T-helper 9 cell (primary cell): Measurements from ENCODE around the gene MAML3.

Experiments used
- DNase-seq: peaks from one replicate; pipeline ENCODE4 v3.0.0-alpha.2; 2020

MAML3 gene

DNA sequence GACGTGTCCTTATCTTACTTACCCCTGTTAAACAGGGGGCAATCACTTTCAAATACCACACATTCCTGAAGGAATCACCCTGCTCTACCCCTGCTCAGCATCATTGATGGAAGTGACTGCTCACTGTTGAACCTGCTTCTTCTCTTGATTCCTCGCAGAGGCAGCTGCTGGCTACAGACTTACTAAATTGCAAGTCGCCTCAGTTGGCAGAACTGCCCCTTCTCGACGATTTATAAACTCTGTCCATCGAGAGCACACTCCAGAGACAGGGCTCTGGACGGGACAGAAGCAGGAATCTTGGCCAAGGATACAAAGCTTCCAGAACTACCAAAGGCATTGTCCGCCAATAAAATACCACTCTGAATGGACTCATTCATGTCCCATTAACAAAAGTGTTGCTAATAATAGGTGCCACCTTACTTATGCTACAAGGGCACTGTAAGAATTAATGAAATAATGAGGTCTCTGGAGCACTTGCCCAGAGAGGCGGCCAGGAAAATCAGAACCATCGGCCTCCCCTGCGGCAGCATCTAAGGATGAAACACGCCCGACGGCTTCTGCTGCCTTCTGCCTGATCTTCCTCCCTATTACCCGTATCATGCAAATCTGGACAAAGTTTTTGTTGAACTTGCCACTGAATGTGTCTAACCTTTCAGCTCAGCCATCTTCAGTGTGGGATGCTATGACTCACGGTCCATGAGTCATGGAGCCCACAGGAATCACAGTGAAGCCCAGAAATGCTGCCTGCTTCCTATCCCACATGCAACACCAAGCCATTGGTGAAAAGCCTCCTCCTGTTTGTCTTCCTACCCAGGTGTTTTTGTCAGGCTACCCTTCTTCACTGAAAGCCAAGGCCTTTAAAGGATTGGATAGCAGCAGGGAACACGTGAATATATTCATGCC lies 164.9 kb downstream of the MAML3 start:
- no peak for DNase-seq

DNA sequence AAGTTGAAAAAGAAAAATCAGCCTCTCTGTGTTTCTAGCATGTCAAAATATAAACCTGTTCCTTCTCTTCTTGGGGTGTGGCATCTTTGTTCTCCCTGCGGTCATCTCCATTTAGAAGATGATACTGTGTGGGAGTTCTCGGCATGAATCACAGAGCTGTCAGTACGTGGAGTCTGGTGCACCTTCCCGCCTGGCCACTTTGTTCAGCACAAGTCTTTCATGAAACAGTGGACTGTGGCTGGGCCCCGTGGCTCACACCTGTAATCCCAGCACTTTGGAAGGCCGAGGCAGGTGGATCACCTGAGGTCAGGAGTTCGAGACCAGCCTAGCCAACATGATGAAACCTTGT lies 166.5 kb downstream of the MAML3 start:
- no peak for DNase-seq

DNA sequence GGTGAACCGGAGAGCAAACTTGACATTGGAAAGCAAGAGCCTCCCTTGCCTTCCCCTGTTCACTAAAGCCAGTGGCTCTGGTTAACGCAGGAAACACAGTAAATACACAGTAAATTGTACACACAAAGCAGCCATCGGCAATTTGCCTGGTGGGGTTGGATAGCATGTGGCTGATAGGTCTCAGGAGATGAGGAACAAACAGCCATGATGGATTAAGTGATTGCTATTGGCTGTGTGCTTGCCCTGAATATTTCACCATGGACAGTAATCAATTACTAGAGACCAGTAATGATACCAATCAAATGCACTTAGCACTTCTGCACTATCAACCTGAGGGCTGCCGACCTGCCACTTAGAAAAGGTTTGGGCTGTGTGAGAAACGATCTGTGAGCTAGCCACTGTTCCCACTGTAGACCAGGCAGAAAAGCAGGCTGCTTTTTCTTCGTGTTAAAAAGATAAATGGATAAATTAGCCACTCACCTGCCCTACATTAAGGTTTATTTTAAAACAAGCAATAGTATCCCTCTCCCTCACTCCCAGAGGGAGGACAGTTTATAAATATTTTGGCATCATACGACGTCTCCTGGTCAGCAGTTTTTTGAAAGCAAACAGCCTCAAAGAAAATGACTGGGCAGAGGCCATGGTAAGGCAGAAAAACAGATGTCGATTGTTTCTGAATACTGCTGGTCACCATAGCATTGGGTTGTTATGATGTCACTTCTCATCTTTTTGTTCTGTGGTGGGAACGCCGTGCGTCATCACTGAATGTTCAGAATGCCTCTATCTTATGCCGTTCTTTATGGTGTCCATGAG lies 167.1 kb downstream of the MAML3 start:
- DNase-seq, result no peak

DNA sequence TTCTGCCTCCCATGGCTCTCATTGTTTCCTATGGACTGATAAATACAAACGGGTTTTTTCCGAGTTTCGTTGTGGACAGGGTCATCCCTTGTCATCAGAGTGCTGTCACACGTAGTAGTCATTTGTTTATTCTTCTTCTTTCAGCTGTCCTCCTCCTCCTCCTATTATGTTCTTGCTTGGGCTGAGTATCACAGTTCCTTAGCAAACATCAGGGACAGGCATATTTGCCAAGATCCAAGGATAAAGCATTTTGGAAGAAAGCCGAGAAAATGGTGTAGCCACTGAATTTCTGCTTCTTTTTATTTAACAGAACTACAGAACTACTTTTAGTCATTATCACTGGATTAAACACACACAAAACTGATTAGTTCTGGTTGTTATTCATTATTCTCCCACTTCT lies 167.9 kb downstream of the MAML3 start:
- no peak for DNase-seq

DNA sequence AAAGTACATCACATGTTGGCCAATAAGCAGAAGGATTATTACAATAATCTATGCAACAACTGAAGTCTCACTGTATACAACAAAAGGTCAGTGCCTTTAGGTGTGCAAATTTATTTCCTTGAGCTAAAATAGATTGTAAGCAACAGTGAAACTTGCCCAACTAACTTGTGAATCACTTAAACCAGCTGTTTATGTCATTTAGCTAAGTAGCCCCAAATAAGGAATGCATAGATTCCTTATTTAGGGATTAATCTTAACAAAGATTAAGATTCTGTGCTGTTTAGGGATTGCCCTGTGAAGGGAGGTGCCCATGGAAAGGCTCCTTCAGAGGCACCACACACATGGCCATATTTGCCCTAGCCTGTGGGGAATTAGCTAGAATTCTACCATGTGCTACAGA lies 168.6 kb downstream of the MAML3 start:
- no peak for DNase-seq

DNA sequence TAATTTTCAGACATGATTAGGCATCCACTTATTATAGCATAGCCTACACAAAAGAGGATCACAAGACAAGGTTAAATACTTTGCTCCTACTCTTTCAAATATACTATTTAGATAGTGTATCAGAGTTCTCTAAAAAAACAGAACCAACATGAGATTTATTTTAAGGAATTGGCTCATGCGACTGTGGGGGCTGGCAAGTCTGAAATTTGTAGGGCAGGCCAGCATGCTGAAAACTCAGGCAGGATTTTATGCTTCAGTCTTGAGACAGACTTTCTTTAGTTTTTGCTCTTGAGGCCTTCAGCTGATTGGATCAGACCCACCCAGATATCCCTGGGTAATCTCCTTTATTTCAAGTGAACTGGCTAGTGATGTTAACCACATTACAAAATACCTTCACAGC lies 169.5 kb downstream of the MAML3 start:
- no peak for DNase-seq

DNA sequence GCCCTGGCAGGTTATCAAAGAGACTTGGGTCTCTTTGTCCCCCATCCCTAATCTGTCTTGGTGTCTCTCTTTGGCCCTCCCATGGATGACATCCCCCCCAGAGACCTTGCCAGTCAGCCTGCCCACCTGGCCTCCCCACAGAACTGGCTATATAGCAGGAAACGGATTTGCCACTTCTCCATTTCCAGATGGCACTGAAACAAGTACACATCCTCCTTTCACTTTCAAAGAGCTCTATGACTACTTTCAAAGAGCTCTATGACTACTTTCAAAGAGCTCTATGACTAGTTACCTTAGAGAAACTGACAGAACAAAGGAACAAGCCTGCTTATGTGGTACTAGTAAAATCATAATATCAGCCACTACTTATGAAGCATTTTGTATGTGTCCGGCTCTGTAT lies 175.3 kb downstream of the MAML3 start:
- no peak for DNase-seq

DNA sequence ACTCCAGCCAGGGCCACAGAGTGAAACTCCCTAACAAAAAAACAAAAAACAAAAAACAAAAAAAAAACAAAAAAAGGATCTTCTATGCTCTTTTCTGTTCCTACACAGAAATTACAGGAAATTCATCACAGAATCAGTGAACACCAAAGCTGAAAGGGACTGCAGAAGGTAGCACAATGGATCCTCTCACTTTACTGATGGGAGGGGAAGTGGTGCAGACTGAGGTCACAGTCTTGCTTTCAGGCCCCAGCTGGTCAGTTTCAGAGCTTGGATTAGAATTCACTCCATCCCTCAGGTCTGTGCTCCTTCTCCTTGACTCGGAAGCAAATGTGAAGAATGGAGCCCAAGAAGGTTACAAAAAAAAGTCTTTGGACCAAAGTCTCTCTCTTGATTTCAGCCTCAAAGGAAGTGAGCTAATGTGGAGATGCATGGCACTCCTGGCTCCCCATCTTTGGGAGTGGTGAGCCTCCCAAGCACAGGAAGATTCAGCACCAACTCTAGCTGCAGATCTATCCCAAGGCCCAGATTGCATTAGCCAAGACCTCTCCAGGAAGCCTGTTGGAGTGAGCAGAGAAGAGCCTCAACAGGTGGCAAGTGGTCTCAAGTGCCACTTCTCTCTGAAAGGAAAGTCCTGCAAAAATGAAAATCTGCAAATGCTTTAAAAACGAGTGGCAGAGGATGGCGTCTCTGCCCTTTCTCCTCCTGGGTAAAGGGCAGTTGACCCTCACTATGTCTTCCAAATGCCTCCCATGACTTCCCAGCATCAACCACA lies 176.0 kb downstream of the MAML3 start:
- no peak for DNase-seq

DNA sequence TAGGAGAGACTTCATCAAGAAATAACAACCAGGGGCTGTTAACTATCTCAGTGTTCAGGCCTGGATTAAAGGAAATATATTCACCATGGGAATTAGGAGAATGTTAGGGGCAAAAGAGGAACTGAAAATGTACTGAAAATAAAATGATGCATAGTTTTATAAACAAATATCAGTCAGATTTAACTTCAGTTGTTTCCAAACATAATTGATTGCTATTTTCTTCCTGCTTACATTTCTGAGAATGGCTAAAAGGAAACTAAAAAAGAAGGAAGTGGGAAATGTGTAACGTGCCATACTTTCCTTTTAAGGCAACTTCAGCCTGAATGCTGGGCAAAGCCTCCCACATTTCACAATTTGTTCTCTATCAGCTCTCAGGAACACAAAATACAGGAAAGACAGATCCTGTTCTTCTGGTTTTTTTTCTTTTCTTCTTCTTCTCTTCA lies 178.1 kb downstream of the MAML3 start:
- no peak for DNase-seq

DNA sequence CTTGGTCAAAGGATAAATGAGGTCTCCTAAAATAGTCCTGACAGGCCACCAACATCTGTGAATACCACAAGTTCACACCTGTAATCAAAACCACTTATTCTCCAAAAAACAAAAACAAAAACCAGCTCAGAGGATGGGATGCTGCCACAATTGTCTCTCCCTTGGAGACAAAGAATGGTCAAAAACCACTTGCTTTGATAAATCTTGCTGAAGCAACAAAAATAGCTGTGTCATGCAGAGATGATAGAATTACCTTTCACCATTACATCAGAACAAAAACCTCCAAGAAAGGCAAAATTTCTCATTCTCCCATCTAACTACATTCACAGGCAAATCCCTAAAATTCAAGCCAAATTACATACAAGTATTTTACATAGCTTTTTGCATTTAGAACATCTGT lies 180.4 kb downstream of the MAML3 start:
- DNase-seq, result no peak

DNA sequence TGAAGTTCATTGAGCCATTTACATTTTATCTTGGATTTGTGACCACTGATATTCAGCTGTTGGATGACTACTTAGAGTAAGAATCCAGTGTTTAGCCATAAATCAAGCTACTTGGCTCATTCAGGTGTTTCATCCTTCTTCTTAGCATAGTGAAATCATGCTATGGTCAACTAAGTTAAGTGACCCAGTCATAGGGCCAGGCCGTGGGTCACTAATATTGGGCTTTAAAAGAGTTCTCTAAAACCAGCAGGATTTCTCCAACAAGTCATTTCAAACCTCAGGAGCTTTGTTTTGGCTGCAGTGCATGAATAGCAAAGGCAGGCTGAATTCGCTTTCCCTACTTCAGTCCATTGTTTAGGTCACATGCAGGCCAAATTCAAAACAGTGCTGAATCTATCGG lies 181.0 kb downstream of the MAML3 start:
- DNase-seq, result no peak

DNA sequence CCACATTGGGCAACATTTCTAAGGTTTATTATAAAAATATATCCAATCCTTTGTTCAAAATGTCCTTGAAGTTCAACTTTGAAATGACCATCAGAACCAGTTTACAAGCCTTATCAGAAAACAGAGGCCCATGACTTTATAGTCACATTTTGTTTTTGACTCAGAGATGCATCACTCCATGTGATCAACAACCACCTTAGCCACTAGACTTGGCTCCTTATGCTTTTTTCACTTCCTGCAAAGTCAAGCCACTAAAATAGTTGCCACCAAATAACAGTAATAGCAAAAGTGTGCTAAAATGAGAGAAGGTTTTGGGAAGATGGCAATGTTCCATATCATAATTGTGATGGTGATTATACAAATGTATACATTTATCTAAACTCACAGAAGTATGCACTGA lies 181.7 kb downstream of the MAML3 start:
- DNase-seq, result no peak

DNA sequence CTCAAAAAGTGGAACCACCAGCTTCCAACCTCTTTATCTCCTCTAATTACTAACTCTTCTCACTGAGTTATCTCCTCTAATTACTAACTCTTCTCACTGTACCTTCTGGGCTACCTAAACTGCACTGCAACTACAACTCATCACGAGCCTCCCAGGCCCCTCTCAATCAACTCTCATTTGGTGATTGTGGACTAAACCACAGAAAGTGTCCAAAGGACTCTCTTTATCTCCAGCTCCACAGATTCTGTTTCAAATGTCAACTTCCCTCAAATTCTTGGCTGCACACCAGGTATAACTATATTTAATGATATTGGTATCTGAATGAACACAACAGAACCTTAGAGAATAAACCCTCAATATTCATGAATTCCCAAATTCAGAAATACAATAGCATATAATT lies 182.9 kb downstream of the MAML3 start:
- DNase-seq, result no peak

DNA sequence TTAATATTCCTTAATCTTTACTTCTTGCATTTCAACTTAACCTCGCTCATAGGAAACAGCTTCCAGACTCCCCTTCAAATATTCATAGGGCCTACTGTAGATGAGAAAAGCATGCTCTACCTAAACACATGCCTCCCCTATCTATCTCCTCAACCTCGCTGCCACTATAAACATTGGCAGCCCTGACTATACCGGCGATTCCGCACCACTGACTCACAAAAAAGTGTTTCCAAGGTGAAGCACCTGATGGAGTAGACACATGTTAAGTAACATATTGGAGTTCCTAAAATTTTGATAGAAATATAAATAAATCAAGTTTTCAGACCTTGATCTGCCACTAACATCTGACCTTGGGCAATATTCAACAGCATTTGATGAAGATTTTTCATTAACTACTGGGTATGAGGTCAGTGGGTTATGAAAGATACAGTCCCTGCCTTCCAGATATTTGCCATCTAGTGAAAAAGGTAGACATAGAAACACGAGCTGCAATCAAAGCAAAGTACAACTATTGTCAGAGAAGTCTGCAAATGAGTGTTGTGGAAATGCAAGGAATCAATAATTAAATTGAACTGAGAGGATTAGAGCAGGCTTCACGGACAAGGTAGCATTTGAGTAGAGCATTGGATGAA lies 184.2 kb downstream of the MAML3 start:
- no peak for DNase-seq

DNA sequence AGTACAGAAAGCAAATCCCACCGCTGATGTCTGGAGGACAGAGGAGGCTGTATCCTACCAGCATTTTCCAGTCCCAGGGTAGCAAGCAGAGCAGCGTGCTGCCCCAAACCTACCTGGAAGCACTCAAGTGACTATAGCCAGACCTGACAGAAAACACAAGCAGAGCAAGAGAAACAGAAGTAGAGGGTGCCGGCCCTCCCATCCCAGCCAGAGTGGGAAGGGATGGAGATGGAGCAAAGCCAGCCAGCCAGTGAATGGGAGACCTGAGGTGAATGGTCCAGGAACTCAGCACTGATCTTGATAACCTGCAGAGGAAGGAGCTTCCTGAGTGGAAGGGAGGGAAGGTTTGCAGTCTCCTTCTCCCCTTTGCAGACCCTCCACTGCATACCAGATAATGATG lies 185.2 kb downstream of the MAML3 start:
- DNase-seq, result no peak

DNA sequence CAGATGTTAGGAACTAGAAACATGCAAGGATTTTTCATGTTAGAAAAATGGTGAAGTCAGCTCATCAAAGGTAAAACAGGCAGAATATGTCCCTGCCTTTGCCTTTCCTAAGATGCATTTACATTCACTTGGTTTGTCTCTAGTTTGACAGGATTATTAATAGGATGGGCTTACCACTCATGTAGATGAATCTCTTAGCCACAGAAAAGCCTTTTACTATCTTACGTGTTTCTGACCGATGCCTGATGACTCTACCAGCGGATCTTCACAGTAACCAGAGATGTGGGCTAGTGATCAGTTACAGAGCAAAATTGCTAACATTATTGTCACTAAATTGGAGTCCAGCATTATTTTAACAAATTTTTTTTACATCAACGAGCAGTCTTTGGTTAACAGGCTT lies 187.6 kb downstream of the MAML3 start:
- DNase-seq, result no peak

DNA sequence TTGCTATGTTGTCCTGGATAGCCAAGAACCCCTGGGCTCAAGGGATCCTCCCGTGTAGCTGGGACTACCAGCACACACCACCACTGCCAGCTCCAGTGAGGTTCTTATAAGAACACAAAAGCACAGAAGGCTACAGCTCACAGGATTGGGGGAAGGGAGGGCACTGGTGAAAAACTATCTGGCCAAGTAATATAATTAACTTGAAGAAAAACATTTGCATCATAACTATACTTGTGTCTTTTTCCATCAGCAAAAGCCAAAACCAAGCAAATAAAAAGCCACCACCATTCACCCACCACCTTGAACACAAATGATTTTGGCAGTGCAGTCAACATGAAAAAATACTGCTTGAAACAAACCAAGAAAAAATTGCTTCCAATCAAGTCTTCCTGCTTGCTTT lies 188.2 kb downstream of the MAML3 start:
- DNase-seq, result no peak

DNA sequence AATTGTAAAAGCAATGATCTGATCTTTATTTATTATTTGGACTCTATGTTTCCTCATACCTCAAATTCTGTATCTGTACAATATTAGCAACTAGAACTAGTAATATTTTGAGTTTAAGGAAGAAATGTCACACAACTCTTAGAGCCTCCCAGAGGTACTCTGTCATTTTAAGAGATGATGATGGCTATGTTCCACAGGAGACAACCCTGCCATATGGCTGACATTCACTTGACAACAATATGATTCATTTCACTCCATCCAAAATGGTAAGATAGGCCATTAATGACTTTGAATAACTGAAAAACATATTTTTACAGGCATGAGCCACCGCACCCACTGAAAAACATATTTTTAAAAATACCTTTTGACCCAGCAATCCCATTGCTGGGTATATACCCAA lies 190.3 kb downstream of the MAML3 start:
- DNase-seq, result no peak

DNA sequence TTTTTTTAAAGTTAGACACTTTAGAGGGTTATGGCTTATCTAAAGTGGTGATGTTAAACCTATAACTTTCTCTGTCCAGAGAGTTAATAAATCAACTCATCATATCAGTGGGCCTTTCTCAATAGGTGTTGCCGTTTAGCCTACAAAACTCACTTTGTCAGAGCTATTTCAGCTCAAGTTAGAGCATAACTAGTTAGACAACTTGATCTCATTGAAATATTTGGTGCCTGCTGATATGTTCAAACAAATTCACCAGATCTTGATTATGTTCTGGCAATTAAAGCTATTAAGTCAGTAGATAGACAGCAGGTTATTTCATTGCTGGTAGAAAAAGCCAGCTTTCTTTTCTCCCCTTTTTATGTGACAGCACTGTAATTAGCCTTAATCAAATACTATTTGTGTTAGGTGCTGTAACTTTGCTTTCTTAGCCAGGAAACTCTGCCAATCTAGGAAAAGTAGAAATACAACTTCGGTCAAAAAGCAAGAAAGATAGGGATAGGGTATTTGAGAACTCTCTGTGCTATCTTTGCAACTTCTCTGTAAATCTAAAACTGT lies 191.8 kb downstream of the MAML3 start:
- DNase-seq, result no peak

DNA sequence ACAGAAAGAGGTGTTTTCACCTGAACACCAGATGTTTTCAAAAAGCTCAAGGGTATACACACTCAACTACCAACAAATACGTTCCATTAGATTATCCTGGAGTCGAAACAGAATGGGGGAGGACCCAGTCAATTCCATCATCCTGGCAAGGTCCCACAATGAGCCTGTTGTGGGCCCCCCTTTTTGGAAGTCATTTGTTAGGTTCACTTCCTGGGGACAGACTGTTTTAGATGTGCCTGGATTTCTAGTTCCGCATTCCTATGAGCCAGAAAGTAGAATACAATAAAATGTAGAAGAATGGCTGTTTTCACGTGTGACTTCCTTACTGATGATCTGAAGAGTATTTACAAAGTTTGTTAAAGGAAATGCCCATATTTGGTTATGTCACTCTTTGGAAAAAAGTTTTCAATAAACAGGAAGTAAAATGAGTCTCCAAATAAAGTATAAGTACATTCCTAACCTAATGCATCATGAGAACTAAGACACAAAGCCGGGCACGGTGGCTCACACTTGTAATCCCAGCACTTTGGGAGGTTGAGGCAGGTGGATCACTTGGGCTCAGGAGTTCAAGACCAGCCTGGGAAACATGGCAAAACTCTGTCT lies 192.5 kb downstream of the MAML3 start:
- DNase-seq, result no peak

DNA sequence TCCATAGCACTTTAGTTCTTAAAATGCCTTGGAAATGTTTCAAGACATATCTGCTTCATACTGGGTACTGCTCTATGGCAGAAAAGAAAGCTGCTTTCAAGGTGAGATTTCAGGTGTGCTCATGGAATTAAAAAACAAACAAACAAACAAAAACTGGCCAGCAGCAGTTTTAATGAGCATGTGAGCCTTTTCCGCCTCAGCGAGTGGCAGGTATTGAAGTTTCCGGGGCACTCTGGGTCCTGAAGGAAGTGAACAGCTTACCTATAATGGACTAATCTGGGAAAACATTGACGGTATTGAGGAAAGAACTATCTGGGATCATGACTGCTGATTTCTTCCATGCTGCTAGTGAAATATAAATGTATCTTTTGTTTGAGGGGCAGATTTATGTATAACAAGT lies 194.6 kb downstream of the MAML3 start:
- DNase-seq, result no peak

DNA sequence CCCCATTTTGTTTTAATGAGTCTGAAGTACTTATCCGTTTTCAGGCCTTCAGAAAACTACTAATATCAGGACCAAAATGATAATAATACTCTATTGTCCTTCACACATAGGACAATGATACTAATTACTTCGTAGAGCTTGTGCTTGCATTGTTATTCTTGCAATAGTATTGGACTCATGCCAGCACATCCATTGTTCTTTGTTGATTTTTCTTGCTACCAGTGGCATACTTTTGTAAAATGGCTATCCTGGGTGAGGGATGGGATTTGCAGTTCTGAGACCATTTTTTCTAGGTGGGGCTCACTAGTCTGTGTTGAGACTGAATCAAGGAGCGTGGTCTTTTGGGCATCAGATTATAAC lies 195.3 kb downstream of the MAML3 start:
- no peak for DNase-seq
